CD4-positive, alpha-beta T cell treated with Interleukin-1 beta for 1 hour (primary cell): ENCODE measurements around the gene ZNF772.
A peak's percentile ranks its signal among the peaks of the same experiment; 100 is the strongest.

ENCODE experiments used
- DNase-seq, 2 donors: peaks; one replicate each; pipeline ENCODE4 v3.0.0-alpha.2; 2020 to 2022

The ZNF772 gene

DNA sequence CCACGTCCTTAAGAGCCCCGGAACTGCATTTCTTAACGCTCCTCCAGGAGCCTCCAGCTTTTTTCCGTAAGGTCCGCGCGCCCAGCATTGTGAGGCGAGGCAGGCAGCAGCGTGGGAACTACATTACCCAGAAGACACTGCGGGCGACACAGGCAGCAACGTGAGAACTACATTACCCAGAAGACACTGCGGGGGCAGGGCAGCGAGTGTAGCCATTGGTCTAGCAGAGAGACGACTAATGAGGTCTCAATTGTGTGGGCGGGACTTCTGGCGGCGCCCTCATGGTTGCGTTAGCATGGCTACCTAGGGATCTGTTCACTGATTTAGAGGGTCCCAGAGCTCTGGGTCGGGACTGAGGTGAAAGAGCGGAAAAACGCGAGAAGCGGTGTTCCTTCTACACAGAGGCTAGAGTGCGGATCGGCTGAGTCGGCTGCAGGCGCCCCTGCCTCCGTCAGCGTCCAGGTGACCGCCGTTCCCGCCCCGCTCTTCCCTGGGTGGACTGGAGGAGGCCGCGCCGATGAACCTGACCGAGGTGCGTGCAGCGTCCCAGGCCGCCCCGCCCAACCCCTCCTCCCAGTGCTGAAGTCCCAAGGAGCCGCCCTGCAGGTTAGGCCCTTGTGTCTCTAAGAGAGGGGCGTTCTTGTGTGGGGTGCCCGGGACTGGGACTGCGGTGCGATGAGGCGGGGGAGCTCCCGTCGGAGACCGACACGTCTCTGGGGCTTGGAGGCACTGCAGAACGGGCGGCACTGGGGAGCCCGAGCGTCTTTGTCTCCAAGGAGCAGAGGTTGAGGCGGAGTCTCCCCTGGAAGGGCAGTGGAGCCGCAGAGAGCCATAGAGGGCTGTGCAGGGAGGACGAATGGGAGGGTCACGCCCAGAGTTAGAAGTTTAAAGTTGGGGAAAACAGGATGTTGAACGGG lies 42.0 kb downstream of the ZNF772 start, which contains the start of gene ZNF749:
TSS of gene ZNF749 (plus strand) at position 264 of the 917 bp plus-strand sequence. CDS start at position 518, 254 bp downstream.
- DNase-seq: peak; percentile 97 to 98

- no peak for DNase-seq
Measured at GRCh38 chr19:57434386-57435061, 42.8 kb downstream of the ZNF772 start.

GRCh38 chr19:57421037-57421436 lies 56.3 kb downstream of the ZNF772 start:
- no peak for DNase-seq

- DNase-seq: no peak
Measured at GRCh38 chr19:57419439-57419838, 57.9 kb downstream of the ZNF772 start.
